K562 (cell line): ENCODE results near the gene SMAD5. TPM values are rescaled to one million over a fixed set of nuclear protein-coding genes. Genes with fewer than 3 reads are reported as not detected.

Experiments used
- BRCA1 ChIP-seq, 2 experiments: fragments of 450-650 bp in 1 of 2; sonication (generic) in 1 of 2; formaldehyde crosslinking in 1 of 2; IDR thresholded peaks; 2 replicates each; pipeline versions ENCODE4 v1.5.0 to v1.6.1; 2017 to 2020; ENCODE audit warnings: mild to moderate bottlenecking in 1 of 2, missing genetic modification reagents in 1 of 2
- DIDO1 ChIP-seq: fragments of 450-650 bp; IDR thresholded peaks from 2 replicates; pipeline ENCODE4 v1.6.1; 2016; ENCODE audit warnings: low read depth, missing biosample characterization, missing genetic modification characterization
- HNRNPUL1 ChIP-seq: fragments of 200-400 bp; formaldehyde crosslinking; IDR thresholded peaks from 2 replicates; pipeline ENCODE4 v1.6.1; 2017; ENCODE audit warnings: low read length
- NFIC ChIP-seq: fragments of 450-650 bp; IDR thresholded peaks from 2 replicates; pipeline ENCODE4 v1.6.1; 2017; ENCODE audit warnings: mild to moderate bottlenecking, inconsistent platforms
- NR2C2 ChIP-seq, 2 experiments: fragments of 200-800 bp in 1 of 2; sonication (Bioruptor generic) in 1 of 2; sonication (generic) in 1 of 2; formaldehyde crosslinking in 1 of 2; IDR thresholded peaks; 2 replicates each; pipeline versions ENCODE4 v1.6.1 to v1.8.0; 2016 to 2022; ENCODE audit warnings: mild to moderate bottlenecking in 1 of 2, missing compliant biosample characterization in 1 of 2, missing genetic modification characterization in 1 of 2, missing genetic modification reagents in 1 of 2
- SMARCB1 ChIP-seq: IDR thresholded peaks from 2 replicates; pipeline ENCODE4 v1.6.1; 2011; ENCODE audit warnings: improper control_type of control experiment, low read depth; ENCODE audit not compliant: insufficient read length
- TEAD1 ChIP-seq, 2 experiments: fragments of 450-650 bp in 1 of 2; sonication (generic) in 1 of 2; formaldehyde crosslinking; IDR thresholded peaks; 2 replicates each; pipeline versions ENCODE4 v1.4.0 to v1.8.0; 2020 to 2022; ENCODE audit warnings: mild to moderate bottlenecking in 2 of 2, missing genetic modification reagents in 1 of 2
- YY1 ChIP-seq, 3 experiments: IDR thresholded peaks; 2 replicates each; pipeline ENCODE4 v1.6.1; 2011; ENCODE audit warnings: low read length in 2 of 3, mild to moderate bottlenecking in 2 of 3, moderate library complexity in 2 of 3, borderline replicate concordance in 1 of 3, control low read depth in 1 of 3, low read depth in 1 of 3; ENCODE audit not compliant: insufficient read depth in 3 of 3, insufficient replicate concordance in 2 of 3, control insufficient read depth in 1 of 3, insufficient read length in 1 of 3; ENCODE audit errors: extremely low read depth in 1 of 3
- ZNF785 ChIP-seq: fragments of 250-450 bp; sonication (Bioruptor Pico); IDR thresholded peaks from 2 replicates; pipeline ENCODE4 v1.4.0; 2020; ENCODE audit warnings: mild to moderate bottlenecking
- polyA plus RNA-seq, 8 experiments: library from polyadenylated mRNA; depleted of rRNA in 4 of 8; stranded (reverse) in 5 of 8; unstranded in 3 of 8; fragments of >200 nt; fragmentation: Nextera tagmentation in 2 of 8; fragmentation: Illumina TruSeq in 1 of 8; extraction: Ambion mirVana in 2 of 8; extraction: Trizol in 1 of 8; gene quantifications; 2 replicates each; pipeline versions ENCODE4 v1.2.1 to v1.2.3, GENCODE V29; 2011 to 2014; ENCODE audit warnings: inconsistent platforms in 1 of 8, missing spikeins in 1 of 8
- total RNA-seq, 7 experiments: library from RNA; depleted of rRNA in 6 of 7; stranded (reverse); fragments of >200 nt in 6 of 7; fragmentation: Illumina TruSeq in 2 of 7; extraction: Trizol in 2 of 7; gene quantifications; 2 replicates each; pipeline versions ENCODE4 v1.2.1 to v1.2.3, GENCODE V29; 2011 to 2021; ENCODE audit warnings: low replicate concordance in 1 of 7
- TF ChIP-seq, protein P1 (sequence below), 3 experiments: IDR thresholded peaks in 2 of 3; conservative IDR thresholded peaks in 1 of 3; 2 replicates each; pipeline ENCODE4 v1.5.1; 2011 to 2012; ENCODE audit warnings: low read length in 3 of 3, mild to moderate bottlenecking in 3 of 3, control low read depth in 2 of 3, improper control_type of control experiment in 1 of 3, inconsistent platforms in 1 of 3, low read depth in 1 of 3, mixed read lengths in 1 of 3, moderate library complexity in 1 of 3; ENCODE audit not compliant: insufficient read depth in 2 of 3

The SMAD5 gene
- total and polyA plus RNA-seq, 9 of the 15 experiments (the other 6 are each of a cell fraction or from before 2014, with no cell fraction given): 12.4 to 53.9 (median 20.3) TPM

DNA sequence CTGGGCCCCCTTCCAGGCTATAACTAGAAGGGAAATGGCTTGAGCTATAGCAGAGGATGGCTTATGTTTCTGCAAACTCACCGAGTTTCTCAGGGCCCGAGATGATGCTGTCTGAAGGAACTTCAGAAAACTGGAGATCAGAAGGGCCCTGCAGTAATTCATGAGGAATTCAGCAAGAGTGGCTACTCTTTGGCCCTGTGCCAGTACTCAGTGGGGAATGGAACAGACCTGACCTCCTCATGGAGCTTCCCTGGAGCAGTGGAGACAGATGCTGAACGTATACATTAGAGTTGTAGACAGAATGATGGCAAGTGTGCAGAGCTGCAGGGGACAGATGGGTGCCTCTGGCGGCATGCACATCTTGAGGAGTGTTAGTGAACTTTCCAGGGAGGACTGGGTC lies 77.6 kb downstream of the SMAD5 start (continued):
- TF ChIP-seq, protein P1, sequence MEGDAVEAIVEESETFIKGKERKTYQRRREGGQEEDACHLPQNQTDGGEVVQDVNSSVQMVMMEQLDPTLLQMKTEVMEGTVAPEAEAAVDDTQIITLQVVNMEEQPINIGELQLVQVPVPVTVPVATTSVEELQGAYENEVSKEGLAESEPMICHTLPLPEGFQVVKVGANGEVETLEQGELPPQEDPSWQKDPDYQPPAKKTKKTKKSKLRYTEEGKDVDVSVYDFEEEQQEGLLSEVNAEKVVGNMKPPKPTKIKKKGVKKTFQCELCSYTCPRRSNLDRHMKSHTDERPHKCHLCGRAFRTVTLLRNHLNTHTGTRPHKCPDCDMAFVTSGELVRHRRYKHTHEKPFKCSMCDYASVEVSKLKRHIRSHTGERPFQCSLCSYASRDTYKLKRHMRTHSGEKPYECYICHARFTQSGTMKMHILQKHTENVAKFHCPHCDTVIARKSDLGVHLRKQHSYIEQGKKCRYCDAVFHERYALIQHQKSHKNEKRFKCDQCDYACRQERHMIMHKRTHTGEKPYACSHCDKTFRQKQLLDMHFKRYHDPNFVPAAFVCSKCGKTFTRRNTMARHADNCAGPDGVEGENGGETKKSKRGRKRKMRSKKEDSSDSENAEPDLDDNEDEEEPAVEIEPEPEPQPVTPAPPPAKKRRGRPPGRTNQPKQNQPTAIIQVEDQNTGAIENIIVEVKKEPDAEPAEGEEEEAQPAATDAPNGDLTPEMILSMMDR (IDR thresholded peaks at IDR 0.05 in 2 of 3, conservative IDR thresholded peaks at IDR 0.05 in 1 of 3; ENCODE audit: insufficient read depth in 2 of 3, low read depth in 1 of 3, low read length in 3 of 3): no peak
- no peak for TF ChIP-seq ZNF785 (CRISPR knock-in tag)
- no peak for TF ChIP-seq HNRNPUL1
- no peak for TF ChIP-seq DIDO1
- TF ChIP-seq BRCA1 (IDR thresholded peaks at IDR 0.05): no peak
- TF ChIP-seq BRCA1 (CRISPR knock-in tag; IDR thresholded peaks at IDR 0.05): no peak
- peak; percentile 77 for TF ChIP-seq NFIC
- no peak for TF ChIP-seq TEAD1 (CRISPR knock-in tag; IDR thresholded peaks at IDR 0.05)
- no peak for TF ChIP-seq SMARCB1
- TF ChIP-seq NR2C2 (CRISPR knock-in tag; IDR thresholded peaks at IDR 0.05): no peak
- no peak for TF ChIP-seq NR2C2 (tag; IDR thresholded peaks at IDR 0.05)
- TF ChIP-seq YY1 (IDR thresholded peaks at IDR 0.05; ENCODE audit: borderline replicate concordance in 1 of 3, control insufficient read depth in 1 of 3, extremely low read depth in 1 of 3, insufficient read depth in 3 of 3, insufficient read length in 1 of 3, insufficient replicate concordance in 2 of 3, low read depth in 1 of 3, low read length in 2 of 3): no peak
